Kidney (tissue), 14 donors: Measurements from ENCODE around the gene PKN1. TPM values are rescaled to one million over a fixed set of nuclear protein-coding genes. Genes with fewer than 3 reads are reported as not detected.

Experiments used
- DNase-seq, 5 donors: peaks; one replicate each; pipeline ENCODE4 v3.0.0-alpha.2; 2013 to 2020
- FAIRE-seq: peaks from 2 replicates; lab custom pipeline; 2012; peaks lifted over from hg19 to GRCh38; lab: Jason Lieb, UNC
- H3K27ac ChIP-seq, 2 donors: one replicate each; pipeline ENCODE4 v1.7.0; 2013; ENCODE audit warnings: low read depth in 2 of 2, low read length in 2 of 2, inconsistent platforms in 1 of 2
- H3K27me3 ChIP-seq: one replicate; pipeline ENCODE4 v1.7.1; 2013; ENCODE audit warnings: low read length, inconsistent platforms; ENCODE audit not compliant: control insufficient read depth, insufficient read depth
- H3K36me3 ChIP-seq, 3 donors: one replicate each; pipeline versions ENCODE4 v1.7.0 to v1.7.1; 2013; ENCODE audit warnings: low read length in 3 of 3, control low read depth in 1 of 3, inconsistent platforms in 1 of 3; ENCODE audit not compliant: insufficient read depth in 3 of 3, control insufficient read depth in 2 of 3
- H3K4me1 ChIP-seq, 3 donors: one replicate each; pipeline versions ENCODE4 v1.7.0 to v1.7.1; 2013; ENCODE audit warnings: low read length in 3 of 3, inconsistent platforms in 1 of 3, low read depth in 1 of 3; ENCODE audit not compliant: control insufficient read depth in 2 of 3, insufficient read depth in 2 of 3
- H3K4me3 ChIP-seq, 3 donors: one replicate each; pipeline versions ENCODE4 v1.7.0 to v1.8.1; 2013; ENCODE audit warnings: low read length in 3 of 3, control low read depth in 1 of 3, inconsistent platforms in 1 of 3
- H3K9ac ChIP-seq, 3 donors: one replicate each; pipeline versions ENCODE4 v1.7.0 to v1.7.1; 2013; ENCODE audit warnings: low read length in 3 of 3, control low read depth in 1 of 3, inconsistent platforms in 1 of 3
- H3K9me3 ChIP-seq, 3 donors: one replicate each; pipeline versions ENCODE4 v1.7.0 to v1.7.1; 2013; ENCODE audit warnings: low read length in 3 of 3, control low read depth in 1 of 3, inconsistent platforms in 1 of 3; ENCODE audit not compliant: control insufficient read depth in 2 of 3, insufficient read depth in 1 of 3
- intact Hi-C: fragments of 100-400 bp; cut with DNase I; formaldehyde crosslinking; loops from one replicate; pipeline ENCODE4 v1.11.1; 2022
- polyA plus RNA-seq: library from polyadenylated mRNA; stranded (reverse); fragments of 350-450 nt; fragmentation: Illumina TruSeq; extraction: RNeasy Lipid Tissue Mini Kit (QIAGEN cat#74804); gene quantifications from one replicate; pipeline ENCODE4 v1.2.3, GENCODE V29; 2014; ENCODE audit warnings: low read depth, low replicate concordance; ENCODE audit not compliant: insufficient read depth
- total RNA-seq: library from RNA; stranded (reverse); fragmentation: NEBNext Ultra II Directional; extraction: Animal tissue kit (Norgen Biotek cat#: 25700); gene quantifications from one replicate; pipeline ENCODE4 v1.2.1, GENCODE V29; 2021
- TF ChIP-seq, protein P1 (sequence below): IDR thresholded peaks from 3 replicates; pipeline ENCODE4 v1.5.1; 2012; ENCODE audit warnings: mild to moderate bottlenecking, moderate library complexity, borderline replicate concordance; ENCODE audit not compliant: insufficient read depth; ENCODE audit errors: extremely low read depth
- donor health status: control.
- donor health status: control.
- donor health status: control.
- donor health status: control.
- donor health status: control.
- donor health status: DM: yes; HTN: yes; CAD: no.
- donor health status: Normal renal cell carcinoma (clear cell type).

PKN1 gene
- total and polyA plus RNA-seq, 2 donors from 2014 or later = 67.7 to 103 TPM

DNA sequence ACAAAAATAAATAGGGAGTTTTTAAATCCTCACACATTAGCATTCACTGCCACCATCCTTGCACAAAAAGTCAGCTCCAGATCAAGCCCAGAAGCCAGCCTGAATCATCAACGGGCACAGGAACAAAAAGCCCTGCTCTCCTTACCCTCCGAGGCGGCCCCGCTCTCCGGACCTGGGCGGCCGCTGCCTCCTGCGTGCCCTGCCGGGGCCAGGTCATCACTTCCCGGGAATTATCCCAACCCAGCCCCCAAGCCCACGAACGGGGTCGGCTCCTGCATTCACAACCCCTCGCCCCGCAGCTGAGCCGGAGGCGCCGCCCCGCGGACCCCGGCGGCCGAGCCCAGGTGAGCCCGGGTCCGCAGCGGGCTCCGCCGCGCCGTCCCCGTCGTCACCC lies 84.3 kb downstream of the PKN1 start:
- Histone ChIP-seq H3K27ac (peak overlapping the region; percentile 100), H3K27me3 (no peaks in the 10 kb centered on the region), H3K4me1 (peaks cover 0 to 27% (median 22%) of the 10 kb centered on the region in 3 donors), H3K4me3 (peak overlapping the region; percentile 77 to 95 (median 86)), H3K9me3 (no peaks in the 10 kb centered on the region), H3K36me3 (peaks cover 6 to 24% (median 22%) of the 10 kb centered on the region in 3 donors), H3K9ac (peak overlapping the region; percentile 73 to 100 (median 96))
- intact Hi-C loops = no loop called here
- FAIRE-seq (no peak), DNase-seq (no peak)
- TF ChIP-seq, protein P1, sequence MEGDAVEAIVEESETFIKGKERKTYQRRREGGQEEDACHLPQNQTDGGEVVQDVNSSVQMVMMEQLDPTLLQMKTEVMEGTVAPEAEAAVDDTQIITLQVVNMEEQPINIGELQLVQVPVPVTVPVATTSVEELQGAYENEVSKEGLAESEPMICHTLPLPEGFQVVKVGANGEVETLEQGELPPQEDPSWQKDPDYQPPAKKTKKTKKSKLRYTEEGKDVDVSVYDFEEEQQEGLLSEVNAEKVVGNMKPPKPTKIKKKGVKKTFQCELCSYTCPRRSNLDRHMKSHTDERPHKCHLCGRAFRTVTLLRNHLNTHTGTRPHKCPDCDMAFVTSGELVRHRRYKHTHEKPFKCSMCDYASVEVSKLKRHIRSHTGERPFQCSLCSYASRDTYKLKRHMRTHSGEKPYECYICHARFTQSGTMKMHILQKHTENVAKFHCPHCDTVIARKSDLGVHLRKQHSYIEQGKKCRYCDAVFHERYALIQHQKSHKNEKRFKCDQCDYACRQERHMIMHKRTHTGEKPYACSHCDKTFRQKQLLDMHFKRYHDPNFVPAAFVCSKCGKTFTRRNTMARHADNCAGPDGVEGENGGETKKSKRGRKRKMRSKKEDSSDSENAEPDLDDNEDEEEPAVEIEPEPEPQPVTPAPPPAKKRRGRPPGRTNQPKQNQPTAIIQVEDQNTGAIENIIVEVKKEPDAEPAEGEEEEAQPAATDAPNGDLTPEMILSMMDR = no peak

DNA sequence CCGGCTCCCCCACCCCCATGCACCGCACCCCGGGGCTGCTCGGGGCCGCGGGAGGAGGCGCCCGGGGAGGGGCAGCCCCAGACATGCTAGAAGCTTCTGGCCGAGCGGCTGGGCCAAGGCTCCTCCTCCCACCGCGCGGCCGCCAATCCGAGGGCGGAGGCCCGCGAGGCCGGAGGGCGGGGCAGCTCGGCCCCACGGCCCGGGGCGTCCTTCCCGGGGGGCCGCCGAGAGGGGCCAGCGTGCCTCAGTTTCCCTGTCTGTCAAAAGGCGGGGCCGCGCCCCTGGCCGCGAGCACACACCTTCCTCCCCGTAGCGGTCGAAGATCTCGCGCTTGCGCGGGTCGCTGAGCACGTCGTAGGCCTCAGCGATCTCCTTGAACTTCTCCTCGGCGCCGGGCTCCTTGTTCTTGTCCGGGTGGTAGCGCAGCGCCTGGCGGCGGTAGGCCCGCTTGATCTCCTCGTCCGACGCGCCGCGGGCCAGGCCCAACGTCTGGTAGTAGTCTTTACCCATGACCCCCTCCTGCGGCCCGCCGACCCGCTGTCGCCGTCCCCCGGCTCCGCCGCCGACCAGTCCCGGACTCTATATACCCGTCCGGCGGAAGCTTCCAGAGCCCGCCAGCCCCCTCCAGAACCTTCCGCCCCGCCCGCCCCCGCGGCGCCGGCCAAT lies 84.9 kb downstream of the PKN1 start, which contains the start of gene DNAJB1:
Gene DNAJB1, minus strand, starts transcription at position 558 of the 666 bp plus-strand sequence. Its CDS starts 48 bp downstream, at position 510.
- DNase-seq = peak in 4 of 5 donors; percentile 66 to 95 (median 83)
- intact Hi-C loops = no loop called here
- H3K4me1 ChIP-seq = peaks cover 0 to 27% (median 22%) of the 10 kb centered on the region in 3 donors
- no peaks in the 10 kb centered on the region for H3K9me3 ChIP-seq
- FAIRE-seq = no peak
- H3K27ac ChIP-seq = peak within 1 kb of the TSS; percentile 100
- H3K36me3 ChIP-seq = peaks cover 6 to 24% (median 22%) of the 10 kb centered on the region in 3 donors
- peak within 1 kb of the TSS; percentile 73 to 100 (median 100) for H3K9ac ChIP-seq
- TF ChIP-seq, protein P1 = no peak
- H3K4me3 ChIP-seq = peak within 1 kb of the TSS; percentile 77 to 95 (median 86)
- no peaks in the 10 kb centered on the region for H3K27me3 ChIP-seq

DNA sequence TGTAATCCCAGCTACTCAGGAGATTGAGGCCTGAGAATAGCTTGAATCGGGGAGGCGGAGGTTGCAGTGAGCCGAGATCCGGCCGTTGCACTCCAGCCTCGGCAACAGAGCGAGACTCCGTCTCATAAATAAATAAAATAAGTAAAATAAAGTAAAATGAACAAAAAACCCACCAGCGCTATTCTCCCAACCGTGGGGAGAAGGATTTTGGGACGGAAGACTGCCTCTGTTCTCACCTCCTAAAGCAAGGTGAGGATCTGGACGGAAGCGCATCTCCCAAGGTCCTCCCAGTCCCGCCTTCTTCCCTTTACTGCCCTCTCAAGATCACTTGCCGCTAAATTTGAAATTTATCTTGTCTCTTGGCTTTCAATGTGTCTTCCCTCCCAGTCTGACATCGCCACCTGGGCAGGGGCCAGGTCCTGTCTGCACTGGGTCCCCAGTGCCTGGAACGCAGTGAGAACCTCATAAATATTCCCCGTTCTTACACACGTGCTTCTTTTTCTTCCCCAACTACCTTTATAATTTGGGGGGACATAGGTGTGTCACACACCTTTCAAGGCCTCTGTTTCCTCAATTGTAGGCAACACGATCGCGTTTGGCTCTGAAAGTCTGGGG lies 86.2 kb downstream of the PKN1 start:
- H3K4me3 ChIP-seq = peak overlapping the region in 1 of 3 donors; percentile 71
- H3K27me3 ChIP-seq = no peaks in the 10 kb centered on the region
- no peak overlapping the region for H3K9ac ChIP-seq
- TF ChIP-seq, protein P1 = no peak
- H3K36me3 ChIP-seq = peaks cover 6 to 22% (median 21%) of the 10 kb centered on the region in 3 donors
- no peak for DNase-seq
- intact Hi-C loops = no loop called here
- H3K4me1 ChIP-seq = peaks cover 0 to 25% (median 20%) of the 10 kb centered on the region in 3 donors
- H3K27ac ChIP-seq = peak overlapping the region; percentile 98 to 99
- FAIRE-seq = no peak
- H3K9me3 ChIP-seq = no peaks in the 10 kb centered on the region
